H1 (cell line): ENCODE measurements around the gene PI16.

Experiments used
- CHD2 ChIP-seq: IDR thresholded peaks from 2 replicates; pipeline ENCODE4 v1.6.1; 2012; ENCODE audit warnings: low read length, improper control_type of control experiment
- TF ChIP-seq, protein P1 (sequence below), 3 experiments: IDR thresholded peaks; 1 replicate in 2 of 3; 2 replicates in 1 of 3; pipeline versions ENCODE4 v1.5.1 to v1.6.1; 2011; ENCODE audit warnings: low read length in 3 of 3, mild to moderate bottlenecking in 3 of 3, inconsistent platforms in 2 of 3, low read depth in 1 of 3, moderate library complexity in 1 of 3; ENCODE audit not compliant: insufficient read depth in 1 of 3; ENCODE audit errors: control extremely low read depth in 1 of 3

DNA sequence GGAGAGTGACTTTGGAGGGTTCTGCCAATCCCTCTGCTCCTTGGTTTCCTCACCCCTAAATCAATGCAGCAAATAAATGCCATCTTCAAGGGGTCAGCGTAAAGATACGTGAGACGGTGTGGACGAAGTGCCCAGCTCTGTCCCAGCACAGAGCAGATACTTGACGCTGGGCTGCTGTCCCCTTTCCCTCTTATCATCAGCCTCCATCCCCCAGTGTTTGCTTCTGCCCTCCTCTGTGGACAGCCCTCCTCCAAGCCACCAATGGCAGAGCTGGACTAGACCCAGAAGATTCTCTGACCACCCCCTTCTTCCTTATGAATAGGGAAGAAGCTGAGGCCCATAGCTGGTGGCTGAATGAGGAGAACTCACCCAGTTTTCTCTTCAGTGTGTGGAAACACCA, 17.7 kb upstream of the PI16 start:
- TF ChIP-seq CHD2 = no peak
- TF ChIP-seq, protein P1, sequence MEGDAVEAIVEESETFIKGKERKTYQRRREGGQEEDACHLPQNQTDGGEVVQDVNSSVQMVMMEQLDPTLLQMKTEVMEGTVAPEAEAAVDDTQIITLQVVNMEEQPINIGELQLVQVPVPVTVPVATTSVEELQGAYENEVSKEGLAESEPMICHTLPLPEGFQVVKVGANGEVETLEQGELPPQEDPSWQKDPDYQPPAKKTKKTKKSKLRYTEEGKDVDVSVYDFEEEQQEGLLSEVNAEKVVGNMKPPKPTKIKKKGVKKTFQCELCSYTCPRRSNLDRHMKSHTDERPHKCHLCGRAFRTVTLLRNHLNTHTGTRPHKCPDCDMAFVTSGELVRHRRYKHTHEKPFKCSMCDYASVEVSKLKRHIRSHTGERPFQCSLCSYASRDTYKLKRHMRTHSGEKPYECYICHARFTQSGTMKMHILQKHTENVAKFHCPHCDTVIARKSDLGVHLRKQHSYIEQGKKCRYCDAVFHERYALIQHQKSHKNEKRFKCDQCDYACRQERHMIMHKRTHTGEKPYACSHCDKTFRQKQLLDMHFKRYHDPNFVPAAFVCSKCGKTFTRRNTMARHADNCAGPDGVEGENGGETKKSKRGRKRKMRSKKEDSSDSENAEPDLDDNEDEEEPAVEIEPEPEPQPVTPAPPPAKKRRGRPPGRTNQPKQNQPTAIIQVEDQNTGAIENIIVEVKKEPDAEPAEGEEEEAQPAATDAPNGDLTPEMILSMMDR (IDR thresholded peaks at IDR 0.05; ENCODE audit: control extremely low read depth in 1 of 3, insufficient read depth in 1 of 3, low read depth in 1 of 3, low read length in 3 of 3) = no peak
